Measurements from ENCODE around the gene CIITA. TPM values are rescaled to one million over a fixed set of nuclear protein-coding genes. Genes with fewer than 3 reads are reported as not detected.

Gene CIITA
- total and polyA plus RNA-seq, 10 of the 15 experiments (the other 5 are each of a cell fraction or from before 2014, with no cell fraction given), result 11.5 to 145 (median 49.7) TPM

- RAD21 ChIA-PET (ENCODE audit: unreplicated experiment), result interaction anchor here (0.8 to 7.1 kb wide), 14 partner anchors 11 to 423 kb away, joined by 3 to 50 read pairs (median 4); partner anchors contain the start of genes CIITA and NUBP1
- POLR2A ChIA-PET, result interaction anchor here (0.5 to 3.6 kb wide), 17 partner anchors 9 to 205 kb away, joined by 3 to 16 read pairs (median 4); no protein-coding TSS in a partner anchor
- SMC1A ChIA-PET (ENCODE audit: uncharacterized antibody, unreplicated experiment), result interaction anchor here (0.6 to 1.8 kb wide), 17 partner anchors 9 to 423 kb away, joined by 3 to 15 read pairs (median 4); partner anchors contain the start of genes CIITA and NUBP1
- H3K9ac ChIP-seq (ENCODE audit: control insufficient read depth, insufficient read depth, low read length), result peak overlapping the region; percentile 68
- H3K9me3 ChIP-seq (replicated peaks; ENCODE audit: control insufficient read depth, insufficient read depth, low read length), result no peaks in the 10 kb centered on the region
- H3K79me2 ChIP-seq (ENCODE audit: control insufficient read depth, insufficient read depth, low read length), result peaks cover 58% of the 10 kb centered on the region
- DNase-seq (ENCODE audit: low read depth, low spot score), result no peak
- no peak overlapping the region for H2AFZ ChIP-seq (ENCODE audit: control insufficient read depth, low read depth, low read length)
- 35% methylated on average over 11 of the region's 11 CpGs for WGBS (ENCODE audit: insufficient coverage, insufficient replicate concordance, low lambda C conversion rate, missing lambda C conversion rate)
- peak overlapping the region; percentile 23 for H3K27ac ChIP-seq (ENCODE audit: control insufficient read depth, insufficient read depth)
- BruUV-seq (replicated peaks), result no TSS peak
- H3K36me3 ChIP-seq (ENCODE audit: control insufficient read depth in 2 of 2, insufficient read depth in 2 of 2, low read length in 1 of 2), result peaks cover 0 to 2% of the 10 kb centered on the region in 2 experiments; a peak in 2 of 4 replicates
- peaks cover 42% of the 10 kb centered on the region for H3K4me1 ChIP-seq (ENCODE audit: control insufficient read depth, insufficient read depth, low read length)
- H3K4me3 ChIP-seq, result peak overlapping the region; percentile 82; the same call in 1 of the 2 replicates
- H4K20me1 ChIP-seq (ENCODE audit: control insufficient read depth, insufficient read depth), result no peaks in the 10 kb centered on the region; the same call in none of the 2 replicates
- peak; percentile 4 for ATAC-seq
- intact Hi-C loops (cut with micrococcal nuclease; ENCODE audit: unreplicated experiment) (loop anchor here (5.0 kb wide), 1 partner anchor 415 kb away; no protein-coding TSS in a partner anchor), in situ Hi-C loops (cut with MboI) (no loop called here)
- peak overlapping the region; percentile 98 for H3K4me2 ChIP-seq (ENCODE audit: control insufficient read depth, insufficient read depth)
- H3K27me3 ChIP-seq (replicated peaks in 1 of 2; ENCODE audit: control insufficient read depth in 2 of 2, insufficient read depth in 2 of 2, low read length in 1 of 2), result no peaks in the 10 kb centered on the region
- CTCF ChIA-PET, result interaction anchor here (0.9 to 6.3 kb wide), 13 partner anchors 11 to 424 kb away, joined by 3 to 63 read pairs (median 5); partner anchors contain the start of gene CIITA
- FAIRE-seq, result no peak
- TF ChIP-seq RB1 (IDR thresholded peaks at IDR 0.05; ENCODE audit: borderline replicate concordance) (no peak), TAF1 (IDR thresholded peaks at IDR 0.05; ENCODE audit: borderline replicate concordance, low read depth, low read length) (no peak), HSF1 (IDR thresholded peaks at IDR 0.05; ENCODE audit: low read depth, low read length) (no peak), YY1 (IDR thresholded peaks at IDR 0.05; ENCODE audit: low read depth, low read length) (no peak), RFX5 (IDR thresholded peaks at IDR 0.05; ENCODE audit: low read depth, low read length) (no peak), WRNIP1 (IDR thresholded peaks at IDR 0.05; ENCODE audit: borderline replicate concordance, low read depth, low read length) (no peak), PML (IDR thresholded peaks at IDR 0.05; ENCODE audit: low read length) (no peak), BHLHE40 (IDR thresholded peaks at IDR 0.05; ENCODE audit: borderline replicate concordance in 1 of 2, low read depth in 2 of 2, low read length in 1 of 2) (no peak), FOXK2 (IDR thresholded peaks at IDR 0.05) (no peak), LARP7 (IDR thresholded peaks at IDR 0.05) (no peak), CTCF (IDR thresholded peaks at IDR 0.05 in 2 of 3, conservative IDR thresholded peaks at IDR 0.05 in 1 of 3; ENCODE audit: control insufficient read depth in 2 of 3, extremely low read depth in 1 of 3, insufficient read depth in 1 of 3, low read depth in 3 of 3, low read length in 3 of 3) (peak in 1 of 3 experiments; percentile 22; a peak in 1 of 6 replicates), POLR2AphosphoS5 (IDR thresholded peaks at IDR 0.05; ENCODE audit: low read length) (peak; percentile 25; the same call in 1 of the 2 replicates), MEF2B (IDR thresholded peaks at IDR 0.05; ENCODE audit: partially characterized antibody, poor library complexity, severe bottlenecking) (no peak), POLR2AphosphoS2 (IDR thresholded peaks at IDR 0.05; ENCODE audit: low read depth, low read length) (peak; percentile 70)
- TF ChIP-seq, protein P1, sequence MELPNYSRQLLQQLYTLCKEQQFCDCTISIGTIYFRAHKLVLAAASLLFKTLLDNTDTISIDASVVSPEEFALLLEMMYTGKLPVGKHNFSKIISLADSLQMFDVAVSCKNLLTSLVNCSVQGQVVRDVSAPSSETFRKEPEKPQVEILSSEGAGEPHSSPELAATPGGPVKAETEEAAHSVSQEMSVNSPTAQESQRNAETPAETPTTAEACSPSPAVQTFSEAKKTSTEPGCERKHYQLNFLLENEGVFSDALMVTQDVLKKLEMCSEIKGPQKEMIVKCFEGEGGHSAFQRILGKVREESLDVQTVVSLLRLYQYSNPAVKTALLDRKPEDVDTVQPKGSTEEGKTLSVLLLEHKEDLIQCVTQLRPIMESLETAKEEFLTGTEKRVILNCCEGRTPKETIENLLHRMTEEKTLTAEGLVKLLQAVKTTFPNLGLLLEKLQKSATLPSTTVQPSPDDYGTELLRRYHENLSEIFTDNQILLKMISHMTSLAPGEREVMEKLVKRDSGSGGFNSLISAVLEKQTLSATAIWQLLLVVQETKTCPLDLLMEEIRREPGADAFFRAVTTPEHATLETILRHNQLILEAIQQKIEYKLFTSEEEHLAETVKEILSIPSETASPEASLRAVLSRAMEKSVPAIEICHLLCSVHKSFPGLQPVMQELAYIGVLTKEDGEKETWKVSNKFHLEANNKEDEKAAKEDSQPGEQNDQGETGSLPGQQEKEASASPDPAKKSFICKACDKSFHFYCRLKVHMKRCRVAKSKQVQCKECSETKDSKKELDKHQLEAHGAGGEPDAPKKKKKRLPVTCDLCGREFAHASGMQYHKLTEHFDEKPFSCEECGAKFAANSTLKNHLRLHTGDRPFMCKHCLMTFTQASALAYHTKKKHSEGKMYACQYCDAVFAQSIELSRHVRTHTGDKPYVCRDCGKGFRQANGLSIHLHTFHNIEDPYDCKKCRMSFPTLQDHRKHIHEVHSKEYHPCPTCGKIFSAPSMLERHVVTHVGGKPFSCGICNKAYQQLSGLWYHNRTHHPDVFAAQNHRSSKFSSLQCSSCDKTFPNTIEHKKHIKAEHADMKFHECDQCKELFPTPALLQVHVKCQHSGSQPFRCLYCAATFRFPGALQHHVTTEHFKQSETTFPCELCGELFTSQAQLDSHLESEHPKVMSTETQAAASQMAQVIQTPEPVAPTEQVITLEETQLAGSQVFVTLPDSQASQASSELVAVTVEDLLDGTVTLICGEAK (IDR thresholded peaks at IDR 0.05; ENCODE audit: borderline replicate concordance), result no peak
Observed at GRCh38 chr16:10937068-10937859, 60.3 kb downstream of the CIITA start.
